ENCODE measurements around the gene TUBAL3.

- TF ChIP-seq, protein P1, sequence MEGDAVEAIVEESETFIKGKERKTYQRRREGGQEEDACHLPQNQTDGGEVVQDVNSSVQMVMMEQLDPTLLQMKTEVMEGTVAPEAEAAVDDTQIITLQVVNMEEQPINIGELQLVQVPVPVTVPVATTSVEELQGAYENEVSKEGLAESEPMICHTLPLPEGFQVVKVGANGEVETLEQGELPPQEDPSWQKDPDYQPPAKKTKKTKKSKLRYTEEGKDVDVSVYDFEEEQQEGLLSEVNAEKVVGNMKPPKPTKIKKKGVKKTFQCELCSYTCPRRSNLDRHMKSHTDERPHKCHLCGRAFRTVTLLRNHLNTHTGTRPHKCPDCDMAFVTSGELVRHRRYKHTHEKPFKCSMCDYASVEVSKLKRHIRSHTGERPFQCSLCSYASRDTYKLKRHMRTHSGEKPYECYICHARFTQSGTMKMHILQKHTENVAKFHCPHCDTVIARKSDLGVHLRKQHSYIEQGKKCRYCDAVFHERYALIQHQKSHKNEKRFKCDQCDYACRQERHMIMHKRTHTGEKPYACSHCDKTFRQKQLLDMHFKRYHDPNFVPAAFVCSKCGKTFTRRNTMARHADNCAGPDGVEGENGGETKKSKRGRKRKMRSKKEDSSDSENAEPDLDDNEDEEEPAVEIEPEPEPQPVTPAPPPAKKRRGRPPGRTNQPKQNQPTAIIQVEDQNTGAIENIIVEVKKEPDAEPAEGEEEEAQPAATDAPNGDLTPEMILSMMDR (IDR thresholded peaks at IDR 0.05) = no peak
- no peak for TF ChIP-seq TCF7L2 (IDR thresholded peaks at IDR 0.05; ENCODE audit: low read depth, low read length)
Observed at GRCh38 chr10:5450605-5451384, 46.2 kb upstream of the TUBAL3 start.

All from Panc1 (cell line).